GM21381 (cell line): Measurements from ENCODE around the gene C19orf25.

Experiments
- ATAC-seq: cut with Tn5 transposase; IDR thresholded peaks from one replicate; pipeline ENCODE4 v1.9.1; 2021; ENCODE audit warnings: mild to moderate bottlenecking, moderate library complexity; ENCODE audit not compliant: unreplicated experiment

C19orf25 gene

DNA sequence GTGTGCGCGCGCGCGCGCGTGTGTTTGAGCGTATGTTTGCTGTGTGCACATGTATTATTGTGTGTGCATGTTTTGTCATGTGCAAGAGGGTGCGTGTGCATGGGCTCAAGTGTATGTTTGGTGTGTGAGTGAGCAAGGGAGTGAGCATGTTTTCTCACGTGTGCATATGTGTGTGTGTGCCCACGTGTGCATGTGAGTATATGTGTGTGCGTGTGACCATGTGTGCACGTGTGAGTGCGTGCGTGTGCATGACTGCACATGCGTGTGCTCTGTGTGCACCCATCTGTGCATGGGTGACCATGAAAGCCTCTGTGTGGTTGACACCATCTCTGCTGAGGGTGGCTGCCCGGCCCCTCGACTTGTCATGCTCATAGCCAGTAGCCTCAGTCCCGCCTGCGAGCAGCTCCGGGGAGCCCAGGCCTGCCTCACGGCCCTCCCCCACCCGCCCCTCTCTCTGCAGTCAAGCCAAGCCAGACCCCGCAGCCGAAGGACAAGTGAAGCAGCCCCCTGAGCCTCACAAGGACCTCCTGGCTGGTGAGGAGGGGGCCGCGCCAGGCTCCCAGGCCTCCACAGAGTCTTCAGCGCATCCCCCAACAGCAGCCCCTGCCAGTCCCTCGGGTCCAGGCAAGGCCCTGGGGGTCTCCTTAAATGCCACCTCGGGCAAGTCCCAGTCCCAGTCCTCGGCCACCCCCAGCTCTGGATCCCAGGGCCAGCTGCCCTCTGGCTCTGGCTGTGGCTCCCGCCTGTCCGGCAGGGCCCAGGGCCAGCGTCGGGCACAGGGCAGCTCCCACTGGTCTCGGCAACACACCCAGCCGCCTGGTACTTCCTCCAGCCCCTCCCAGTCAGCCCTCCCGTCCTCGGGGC, 17.9 kb upstream of the C19orf25 start:
- no peak for ATAC-seq

GRCh38 chr19:1495799-1496713, 17.0 kb upstream of the C19orf25 start:
- ATAC-seq, result no peak

DNA sequence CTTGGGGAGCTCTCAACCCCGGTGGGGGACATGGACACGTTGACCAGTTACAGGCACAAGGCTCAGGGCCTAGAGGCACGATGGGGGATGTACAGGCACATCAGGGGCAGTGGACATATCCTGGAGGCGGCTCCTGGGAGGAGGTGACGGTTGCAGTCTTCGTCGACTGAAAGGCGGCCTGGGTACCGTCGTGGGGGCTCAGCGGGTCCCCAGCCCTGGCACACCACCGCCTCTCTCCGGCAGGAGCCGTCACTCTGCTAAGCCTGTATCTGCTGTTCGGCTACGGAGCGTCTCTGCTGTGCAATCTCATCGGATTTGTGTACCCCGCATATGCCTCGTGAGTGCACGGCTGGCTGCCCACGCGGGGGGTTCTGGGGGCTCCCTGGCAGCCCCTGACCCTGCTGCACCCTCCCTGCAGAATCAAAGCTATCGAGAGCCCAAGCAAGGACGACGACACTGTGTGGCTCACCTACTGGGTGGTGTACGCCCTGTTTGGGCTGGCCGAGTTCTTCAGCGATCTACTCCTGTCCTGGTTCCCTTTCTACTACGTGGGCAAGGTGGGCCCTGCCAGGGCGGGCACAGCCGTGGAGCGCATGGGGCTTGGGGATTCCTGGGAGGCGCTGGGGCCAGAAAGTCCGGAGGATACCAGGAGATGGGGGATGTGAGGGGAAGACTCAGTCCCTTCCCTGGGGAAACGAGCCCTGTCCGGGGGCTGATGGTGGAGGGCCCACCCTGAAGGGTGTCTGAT, 16.2 kb upstream of the C19orf25 start:
- no peak for ATAC-seq

GRCh38 chr19:1494115-1494815, 15.2 kb upstream of the C19orf25 start:
- no peak for ATAC-seq

GRCh38 chr19:1492474-1493006, 13.5 kb upstream of the C19orf25 start:
- ATAC-seq, result no peak

DNA sequence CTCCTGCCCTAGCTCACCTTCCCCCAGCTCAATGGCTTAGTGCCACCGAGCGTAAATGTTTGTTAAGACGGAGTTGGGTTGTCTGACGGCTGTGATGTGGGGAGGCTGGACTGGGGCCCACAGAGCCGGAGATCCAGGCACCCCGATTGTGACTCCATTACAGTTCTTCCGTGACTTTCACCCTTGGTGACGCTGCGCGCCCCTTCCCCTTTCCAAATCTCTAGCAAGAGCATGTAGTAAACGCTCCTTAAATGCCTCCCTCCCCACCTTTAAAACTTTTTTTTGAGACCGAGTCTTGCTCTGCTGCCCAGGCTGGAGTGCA, 12.8 kb upstream of the C19orf25 start:
- no peak for ATAC-seq

GRCh38 chr19:1491114-1491848, 12.3 kb upstream of the C19orf25 start, which contains the start of gene REEP6:
Gene REEP6, plus strand, starts transcription at chr19:1491181. Its CDS starts 89 bp downstream, at chr19:1491270.
- no peak for ATAC-seq

- ATAC-seq, result peak; percentile 81
Observed at GRCh38 chr19:1490311-1491113, 11.5 kb upstream of the C19orf25 start, which contains the start of gene PCSK4. Gene PCSK4, minus strand, starts transcription at chr19:1490350. Its CDS starts 4 bp downstream, at chr19:1490346.

DNA sequence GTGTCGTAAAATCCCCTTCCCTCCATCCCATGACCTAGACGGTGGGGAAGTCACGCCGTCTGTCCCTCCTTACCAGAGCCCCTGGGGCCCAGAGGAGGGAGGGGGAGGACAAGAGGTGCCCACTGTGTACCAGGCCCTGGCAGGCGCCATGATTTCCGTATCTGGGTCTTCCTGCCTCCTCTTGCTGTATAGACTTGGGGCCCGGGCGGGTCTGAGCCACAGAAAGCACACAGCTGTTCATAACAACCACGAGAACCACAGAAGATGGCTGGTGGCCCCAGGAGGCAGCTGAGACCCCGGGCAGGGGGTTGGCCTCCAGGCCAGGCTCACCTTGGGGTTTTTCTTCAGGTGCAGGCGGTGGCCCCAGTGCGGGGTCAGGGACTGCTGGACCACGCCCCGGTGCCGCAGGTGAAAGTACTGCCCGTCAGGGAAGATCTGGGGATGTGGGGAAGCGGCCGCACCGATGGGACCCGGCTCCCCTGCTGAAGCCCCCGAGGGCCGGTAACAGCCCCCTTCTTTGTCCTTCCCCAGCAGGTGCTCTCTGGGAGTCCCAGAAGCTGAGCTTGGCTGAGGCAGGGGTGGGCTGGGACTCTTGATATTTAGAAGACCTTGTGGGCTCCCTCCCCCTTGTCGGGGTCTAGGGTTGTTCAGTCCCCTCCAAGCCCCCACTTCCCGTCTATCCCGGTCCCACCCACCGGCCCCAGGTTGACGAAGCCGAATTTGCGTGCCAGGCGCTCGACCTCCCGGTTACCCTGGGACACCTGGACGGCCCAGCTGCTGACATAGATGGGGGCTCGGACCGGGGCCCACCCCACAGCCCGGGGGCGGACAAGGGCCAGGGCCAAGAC, 10.7 kb upstream of the C19orf25 start:
- no peak for ATAC-seq

DNA sequence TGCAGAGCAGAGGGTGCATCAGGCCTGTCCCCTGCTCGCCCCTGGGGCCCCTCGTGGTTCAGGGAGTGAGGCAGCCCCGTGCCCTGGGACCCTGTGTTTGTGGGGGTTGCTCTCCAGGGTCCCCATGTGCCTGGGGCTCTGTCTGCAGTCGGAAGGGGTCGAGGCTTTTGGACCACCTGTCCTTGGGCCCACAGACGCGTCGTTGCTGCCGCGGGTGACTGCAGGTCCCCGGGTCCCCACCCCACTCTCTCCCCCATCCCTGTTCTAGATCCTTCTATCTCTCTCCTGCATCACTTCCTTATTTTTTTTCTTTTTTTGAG, 9.2 kb upstream of the C19orf25 start:
- ATAC-seq, result no peak

- no peak for ATAC-seq
Observed at GRCh38 chr19:1487576-1488281, 8.7 kb upstream of the C19orf25 start.

DNA sequence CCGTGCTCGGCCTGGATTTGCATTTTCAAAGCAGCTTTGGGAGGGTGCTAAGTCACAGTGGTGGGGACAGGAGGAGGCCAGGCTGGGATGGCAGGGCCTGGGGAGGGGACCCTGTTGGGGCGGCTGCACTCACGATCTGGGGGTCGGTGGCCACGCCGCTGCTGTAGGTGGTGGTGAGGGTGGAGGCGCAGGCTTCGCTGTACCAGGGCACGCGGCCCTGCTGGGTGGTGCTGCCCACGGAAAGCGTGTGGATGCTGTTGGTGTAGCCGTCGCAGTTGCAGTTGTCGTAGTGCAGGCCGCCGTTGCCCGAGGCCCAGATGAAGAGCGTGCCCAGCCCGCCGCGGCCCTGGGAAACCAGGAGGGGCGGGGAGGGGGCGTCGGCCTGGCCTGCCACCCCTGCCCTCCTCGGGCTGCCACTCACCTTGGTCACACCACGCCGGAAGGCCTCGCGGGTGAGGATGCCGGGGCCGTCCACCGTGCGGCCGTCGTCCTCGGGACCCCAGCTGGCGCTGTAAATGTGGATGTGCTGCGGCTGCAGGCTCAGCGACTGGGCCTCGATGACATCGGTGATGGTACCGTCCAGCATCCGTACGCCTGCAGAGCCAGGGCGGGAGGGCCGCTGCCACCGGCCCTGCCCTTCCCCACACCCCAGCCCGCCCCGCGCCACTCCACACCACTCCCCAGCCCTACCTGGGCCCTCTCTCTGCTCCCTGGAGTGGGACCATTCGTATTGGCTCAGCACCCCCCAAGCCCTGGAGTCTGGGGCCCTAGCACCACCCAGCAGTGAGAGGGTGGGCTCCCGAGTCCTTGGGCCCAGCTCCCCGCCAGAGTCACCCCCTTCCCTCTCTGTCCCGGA, 7.9 kb upstream of the C19orf25 start:
- ATAC-seq, result no peak

- no peak for ATAC-seq
Observed at GRCh38 chr19:1483979-1484428, 5.0 kb upstream of the C19orf25 start.

DNA sequence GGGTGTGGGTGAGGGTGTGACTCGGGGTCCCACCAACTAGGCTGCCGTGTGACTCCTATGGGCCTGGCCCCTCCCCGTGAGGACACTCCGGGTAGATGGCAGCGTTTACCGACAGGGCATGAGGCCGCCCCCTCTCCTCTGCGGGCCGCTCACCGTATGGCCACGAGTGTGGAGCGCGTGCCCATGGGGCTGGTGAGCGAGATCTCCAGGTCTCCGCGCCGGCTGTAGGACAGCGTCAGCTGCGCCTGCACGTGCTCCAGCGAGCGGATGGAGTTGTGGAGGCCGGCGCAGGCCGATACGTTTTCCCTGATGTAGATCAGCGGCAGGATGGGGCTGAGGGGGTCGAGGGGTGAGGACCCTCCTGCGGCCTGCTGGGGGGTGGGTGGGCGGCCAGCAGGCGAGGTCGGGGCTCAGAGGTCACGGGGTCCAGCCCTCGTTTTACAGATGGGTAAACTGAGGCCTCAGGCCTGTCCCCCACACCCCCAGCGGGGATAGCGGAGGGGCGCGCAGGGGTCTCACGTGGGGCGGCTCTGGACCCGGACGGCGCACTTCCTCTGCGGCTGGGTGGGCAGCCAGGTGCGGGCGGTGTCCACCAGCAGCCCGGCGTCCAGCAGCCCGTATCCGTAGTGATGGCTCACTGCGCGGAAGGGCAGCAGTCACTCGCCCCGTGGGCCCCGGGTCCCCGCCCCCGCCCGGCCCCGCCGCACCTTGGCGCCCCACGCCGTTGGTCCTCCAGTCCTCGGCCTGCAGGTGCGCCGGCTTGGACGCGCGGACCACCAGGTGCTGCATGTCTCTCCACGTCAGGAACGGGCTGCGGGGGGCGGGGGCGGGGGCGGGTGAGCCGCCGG, 4.3 kb upstream of the C19orf25 start:
- no peak for ATAC-seq

GRCh38 chr19:1482361-1483130, 3.5 kb upstream of the C19orf25 start:
- no peak for ATAC-seq
